Activated T-cell treated with anti-CD3 and anti-CD28 coated beads for 4 hours (primary cell): ENCODE data around the gene FGD2.
"Not testable (repeated sequence)": the region's sequence is repeated elsewhere in the genome, so short reads cannot be mapped to it uniquely, and the experiment has no call there.

Source experiments
- DNase-seq: peaks from one replicate; pipeline ENCODE4 v3.0.0-alpha.2; 2020

The FGD2 gene

DNA sequence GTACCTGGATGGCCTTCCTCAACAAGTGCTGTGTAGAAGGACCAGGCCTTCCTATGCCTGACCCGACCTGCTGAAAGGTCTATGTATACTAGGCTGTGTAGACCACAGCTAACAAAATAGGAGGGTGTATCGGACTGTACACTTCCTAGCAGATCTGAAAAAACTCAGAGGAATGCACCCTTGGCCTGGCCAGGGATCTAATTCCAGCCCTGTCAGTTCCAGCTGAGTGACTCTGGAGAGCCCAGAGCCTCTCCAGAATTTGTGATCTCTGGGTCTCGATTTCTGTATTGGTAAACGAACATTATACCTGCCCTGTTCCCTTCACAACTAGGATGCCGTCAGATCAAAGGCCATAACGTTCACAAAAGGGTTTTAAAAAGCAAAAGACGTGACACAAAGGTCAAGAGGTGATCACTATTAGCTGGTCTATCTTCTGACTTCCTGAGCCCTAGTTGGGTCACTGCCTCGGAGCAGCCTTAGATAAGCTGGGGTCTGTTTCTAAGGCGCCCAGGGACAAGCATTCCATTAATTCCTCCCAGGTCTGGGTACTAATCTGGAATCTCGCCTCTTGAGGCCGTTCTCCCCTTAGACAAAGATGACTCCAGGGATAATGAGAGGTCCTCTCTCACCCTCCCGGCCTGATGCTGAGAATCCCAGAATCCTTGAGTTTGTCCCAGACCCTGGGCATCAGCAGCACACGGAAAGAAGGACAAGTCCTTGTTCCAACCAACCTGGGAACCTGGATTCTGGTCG lies 33.4 kb upstream of the FGD2 start:
- no peak for DNase-seq

DNA sequence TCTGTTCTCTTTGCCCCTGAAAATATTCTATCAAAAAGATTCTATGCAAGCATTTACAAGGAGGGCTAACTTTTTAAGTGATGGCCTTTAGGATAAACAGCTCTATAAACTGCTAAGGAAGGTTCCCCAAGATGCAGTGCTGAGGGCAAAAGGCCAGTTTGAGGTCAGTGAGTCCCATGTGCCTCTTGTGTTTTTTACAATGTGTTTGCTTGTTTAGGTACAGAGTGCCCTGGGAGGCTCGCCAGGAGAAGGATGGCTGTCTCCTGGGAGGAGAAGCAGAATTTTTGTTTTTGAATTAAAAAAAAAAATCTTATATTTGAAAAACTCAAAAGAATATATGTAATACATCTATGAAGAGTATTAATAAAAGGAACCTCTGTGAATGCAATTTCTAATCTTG lies 32.3 kb upstream of the FGD2 start:
- DNase-seq: no peak

DNA sequence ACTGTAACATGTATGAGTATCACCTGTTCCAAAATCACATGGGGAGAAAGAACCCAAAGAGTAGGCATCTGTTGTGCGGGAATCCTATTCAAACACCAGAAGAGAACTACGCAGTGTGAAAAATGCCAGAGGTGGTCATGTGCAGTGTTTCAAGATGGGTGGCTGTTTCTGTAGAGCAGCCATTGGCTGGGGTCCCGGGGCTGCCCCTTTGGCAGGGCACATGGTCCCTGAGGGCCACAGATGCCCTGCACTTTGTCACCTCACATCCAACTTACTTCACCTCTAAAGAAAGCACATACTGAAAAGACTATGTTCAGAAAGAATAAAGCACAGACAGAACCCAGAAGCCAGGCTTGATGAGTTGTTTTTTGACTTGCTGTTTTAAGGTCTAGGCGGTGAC lies 31.8 kb upstream of the FGD2 start:
- no peak for DNase-seq

DNA sequence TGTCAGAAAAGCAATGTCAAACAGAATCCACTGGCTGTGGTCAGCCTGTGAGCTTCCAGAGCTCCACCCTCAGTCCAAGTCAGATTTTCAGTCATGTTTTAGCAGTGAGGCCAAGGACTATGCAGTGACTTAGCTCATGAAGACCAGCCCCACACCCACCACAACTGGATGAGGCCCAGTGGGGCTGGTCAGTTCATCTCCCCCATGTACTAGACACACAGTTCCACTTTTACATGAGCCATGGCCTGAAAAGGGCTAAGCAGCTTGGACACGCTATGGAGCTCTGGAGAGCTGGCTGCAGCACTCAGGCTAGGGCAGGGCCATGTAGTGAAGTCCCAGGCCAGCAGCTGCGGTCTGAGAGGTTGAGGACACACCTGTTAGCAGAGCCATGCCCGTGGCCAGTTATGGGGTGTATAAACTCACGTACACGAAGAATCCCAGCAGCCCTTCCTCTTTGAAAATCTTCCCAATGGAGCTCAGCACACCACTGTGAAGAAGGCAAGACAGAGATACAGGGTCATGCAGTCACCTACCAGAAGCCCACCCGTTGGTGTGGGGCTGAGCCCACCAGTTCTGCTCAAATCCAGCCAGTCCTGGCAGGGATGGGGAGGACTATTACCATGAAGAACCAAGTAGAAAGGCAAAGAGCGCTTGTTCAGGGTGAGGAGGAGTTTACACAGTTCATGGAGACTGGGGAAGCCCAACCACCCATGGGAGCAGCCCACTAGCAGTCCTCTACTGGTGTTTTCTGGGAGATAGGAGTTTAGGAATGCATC lies 30.0 kb upstream of the FGD2 start:
- DNase-seq: no peak

DNA sequence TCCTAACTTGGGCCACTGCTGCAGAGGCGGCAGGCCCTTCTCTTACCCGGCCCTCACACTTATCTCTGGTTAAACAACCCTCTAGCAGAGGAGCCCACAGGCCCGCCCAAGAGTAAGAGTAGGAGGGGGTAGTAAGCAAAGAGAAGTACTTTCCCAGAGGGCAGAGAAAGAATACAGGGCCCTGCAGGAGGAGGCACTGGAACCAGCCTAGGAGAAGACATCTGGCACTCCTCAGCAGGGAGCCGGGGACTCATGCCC lies 29.5 kb upstream of the FGD2 start:
- DNase-seq: no peak

DNA sequence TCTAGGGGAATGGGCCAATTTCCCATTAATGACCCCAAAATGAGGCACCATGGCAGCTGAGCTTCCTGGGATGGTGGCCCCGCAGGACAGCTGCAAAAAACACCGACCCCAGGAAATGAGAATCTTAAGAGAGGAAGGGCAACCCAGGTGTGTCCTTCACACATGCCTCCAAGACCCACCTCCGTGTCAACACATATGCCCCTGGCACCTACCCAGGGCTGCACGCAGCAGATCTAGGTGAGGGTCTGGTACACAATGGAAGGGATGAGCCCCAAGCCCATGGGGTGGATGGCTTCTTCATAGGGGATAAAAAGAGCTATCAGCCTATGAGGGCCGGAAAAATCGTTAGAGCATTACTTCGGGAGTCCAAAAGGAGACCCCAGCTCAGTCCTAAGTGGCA lies 28.9 kb upstream of the FGD2 start:
- DNase-seq: no peak

DNA sequence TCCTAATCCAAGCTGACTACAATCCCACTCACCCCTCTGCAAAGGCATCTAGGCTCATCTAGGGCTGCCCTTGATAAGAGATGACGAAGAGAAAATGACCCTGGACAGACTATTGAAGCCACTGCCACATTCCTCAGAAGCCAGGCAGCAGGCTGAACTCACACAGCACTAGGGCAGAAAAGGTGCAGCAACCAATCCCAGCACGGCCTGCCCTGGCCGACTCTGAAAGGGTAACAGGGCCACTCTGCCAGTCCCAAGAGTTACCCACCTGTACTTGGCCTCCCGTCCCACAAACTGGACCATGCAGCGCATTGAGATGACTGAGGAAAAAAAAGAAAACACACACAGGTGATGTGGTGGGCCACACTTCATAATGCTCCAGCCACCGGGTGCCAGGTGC lies 28.5 kb upstream of the FGD2 start:
- DNase-seq: no peak

DNA sequence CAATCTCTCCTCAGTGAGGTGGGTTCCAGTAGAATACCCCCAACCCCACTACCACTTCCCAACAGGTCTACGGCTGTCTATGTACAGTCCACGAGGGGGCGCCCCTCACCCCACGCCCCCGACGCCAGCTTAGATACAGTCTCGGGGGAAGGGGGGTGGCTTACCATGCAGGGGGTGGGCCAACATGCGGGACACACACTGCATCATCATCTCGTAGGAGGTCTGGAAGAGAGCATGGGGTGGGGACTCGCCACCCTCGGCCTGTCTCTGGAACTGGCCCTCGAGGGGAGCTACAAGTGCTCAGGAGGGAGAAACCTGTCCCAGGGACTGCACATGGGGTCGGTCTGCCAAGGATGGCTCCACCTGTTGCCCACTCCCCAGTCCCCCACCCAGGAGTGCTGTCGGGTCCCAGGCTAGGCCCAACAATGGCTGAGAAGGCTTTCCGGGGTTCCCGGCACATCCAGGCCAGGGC lies 27.9 kb upstream of the FGD2 start:
- DNase-seq: no peak

DNA sequence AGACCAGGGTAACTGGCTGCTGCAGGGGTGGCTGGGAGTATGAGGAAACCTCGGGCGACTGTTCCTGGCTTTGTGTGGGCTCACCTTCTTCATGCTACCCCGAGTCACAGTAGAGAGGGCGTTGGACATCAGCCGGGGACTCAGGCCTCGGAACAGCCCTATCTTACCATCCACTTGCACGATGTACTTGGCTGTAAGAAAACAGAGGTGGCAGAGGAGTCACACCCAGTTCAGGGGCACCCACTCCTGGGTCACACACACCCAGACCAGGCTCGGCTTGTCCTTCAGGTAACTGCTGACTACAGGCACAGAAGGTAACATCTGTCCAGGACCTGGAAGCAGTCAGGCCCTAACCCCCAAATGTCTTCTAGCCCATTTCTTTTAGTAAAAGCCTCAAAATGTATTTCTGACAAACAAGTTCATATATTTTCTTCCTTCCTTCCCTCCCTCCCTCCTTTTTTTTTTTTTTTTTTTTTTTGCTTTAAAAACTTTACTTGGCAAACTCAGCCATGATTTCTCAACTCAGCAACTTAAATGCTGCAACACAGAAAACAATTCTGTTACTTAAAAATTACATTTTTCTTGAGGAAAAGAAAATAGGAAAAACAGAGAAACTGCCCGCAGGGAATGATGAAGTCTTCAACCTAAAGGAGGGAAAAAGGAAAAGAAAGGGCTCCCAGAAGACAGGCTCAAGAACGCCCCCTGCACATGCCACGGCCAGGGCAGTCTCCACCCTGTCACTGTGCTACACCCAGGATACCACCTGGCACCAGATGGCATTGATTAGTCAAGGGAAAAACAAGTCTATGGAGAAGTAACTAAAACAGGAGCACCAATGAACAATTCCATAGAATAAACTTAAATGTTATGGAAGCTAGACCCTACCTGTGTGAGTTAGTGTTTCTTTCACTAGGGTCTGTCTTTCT lies 26.8 kb upstream of the FGD2 start:
- DNase-seq: no peak

DNA sequence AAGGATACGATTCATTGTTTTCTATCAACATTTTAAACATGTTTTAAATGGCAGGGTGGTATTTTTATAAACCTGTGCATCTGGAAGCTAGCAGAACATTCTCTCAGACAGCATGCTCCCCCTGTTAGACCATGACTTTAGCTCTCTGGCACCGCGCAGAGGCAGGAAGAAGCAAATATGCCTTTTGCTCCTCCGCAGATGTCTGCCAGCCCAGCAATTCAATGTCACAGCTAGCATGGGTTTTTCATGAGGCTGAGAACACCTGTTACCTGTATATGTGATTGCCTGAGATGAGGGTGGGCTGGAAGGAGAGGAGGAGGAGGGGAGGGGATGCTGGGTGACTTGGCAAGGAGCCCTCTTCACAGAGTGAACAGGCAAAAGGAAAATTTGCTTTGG lies 26.1 kb upstream of the FGD2 start:
- no peak for DNase-seq

DNA sequence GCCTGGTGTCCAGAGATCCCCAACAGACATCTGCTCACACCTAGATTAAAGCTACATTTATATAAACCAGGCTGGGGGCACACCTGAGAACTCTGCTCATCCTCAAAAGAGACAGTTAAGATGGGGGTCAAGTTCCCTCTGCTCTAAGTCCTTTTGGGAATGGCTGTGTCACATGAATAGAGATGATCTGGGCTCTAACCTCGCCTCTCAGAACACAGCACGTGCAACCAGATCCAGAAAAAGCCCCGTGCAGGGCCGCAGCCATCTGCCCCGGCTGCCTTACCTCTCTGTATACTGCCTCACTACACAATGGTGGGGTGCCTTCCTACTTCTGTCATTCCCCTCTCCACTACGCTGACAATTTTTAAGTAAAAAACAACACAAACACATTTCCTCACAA lies 25.3 kb upstream of the FGD2 start:
- DNase-seq: no peak

DNA sequence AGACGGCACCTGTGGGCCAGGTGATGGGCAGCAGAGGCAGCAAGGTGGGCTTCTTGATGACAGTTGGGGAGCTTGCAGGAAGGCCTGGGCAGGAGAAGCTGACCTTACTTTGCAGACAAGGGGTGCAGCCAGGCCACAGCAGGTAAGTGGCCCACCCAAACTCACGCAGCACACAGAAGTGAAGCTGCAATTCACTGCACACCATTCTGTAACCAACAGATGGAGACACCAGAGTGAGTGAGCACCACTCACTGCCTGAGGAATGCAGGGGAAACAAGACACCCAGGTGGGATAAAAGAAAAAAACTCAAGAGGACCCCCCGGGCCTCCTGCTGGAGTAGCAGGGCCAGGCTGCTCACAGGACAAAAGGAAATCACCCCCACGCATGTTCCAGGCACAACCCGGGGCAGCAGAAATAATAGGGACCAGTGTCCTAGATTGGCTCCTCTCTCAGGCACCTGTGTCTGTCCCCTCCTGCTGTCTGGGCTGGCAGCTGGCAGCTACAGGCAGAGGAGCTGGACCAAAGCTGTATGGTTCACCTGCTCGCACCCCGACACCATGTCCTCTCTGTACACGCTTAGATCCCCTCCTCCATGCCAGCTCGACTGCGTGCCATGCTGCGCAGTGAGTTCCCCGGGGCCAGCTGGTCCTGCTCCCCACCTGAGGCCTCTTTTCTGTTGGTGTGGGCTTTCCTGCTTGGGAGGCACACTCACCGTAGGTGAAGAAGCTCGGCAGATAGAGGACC lies 24.4 kb upstream of the FGD2 start:
- no peak for DNase-seq

DNA sequence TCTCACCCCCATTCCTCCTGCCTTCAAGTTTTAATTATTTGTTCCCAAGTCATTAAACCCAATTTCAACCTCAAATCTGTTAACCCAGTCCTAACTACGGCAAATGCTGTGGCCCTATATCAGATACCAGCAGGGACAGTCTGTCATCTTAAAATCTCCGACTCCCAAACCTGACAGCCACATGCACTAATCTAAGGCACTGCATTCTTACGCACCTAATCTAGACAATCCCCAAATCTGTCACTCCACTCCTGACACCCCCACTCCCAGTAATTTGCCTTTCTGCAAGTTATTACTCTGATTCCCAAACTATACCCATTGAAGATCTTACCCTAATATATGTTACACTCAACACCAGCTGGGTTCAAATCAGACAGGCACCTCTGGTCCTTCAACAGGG lies 21.9 kb upstream of the FGD2 start:
- no peak for DNase-seq

DNA sequence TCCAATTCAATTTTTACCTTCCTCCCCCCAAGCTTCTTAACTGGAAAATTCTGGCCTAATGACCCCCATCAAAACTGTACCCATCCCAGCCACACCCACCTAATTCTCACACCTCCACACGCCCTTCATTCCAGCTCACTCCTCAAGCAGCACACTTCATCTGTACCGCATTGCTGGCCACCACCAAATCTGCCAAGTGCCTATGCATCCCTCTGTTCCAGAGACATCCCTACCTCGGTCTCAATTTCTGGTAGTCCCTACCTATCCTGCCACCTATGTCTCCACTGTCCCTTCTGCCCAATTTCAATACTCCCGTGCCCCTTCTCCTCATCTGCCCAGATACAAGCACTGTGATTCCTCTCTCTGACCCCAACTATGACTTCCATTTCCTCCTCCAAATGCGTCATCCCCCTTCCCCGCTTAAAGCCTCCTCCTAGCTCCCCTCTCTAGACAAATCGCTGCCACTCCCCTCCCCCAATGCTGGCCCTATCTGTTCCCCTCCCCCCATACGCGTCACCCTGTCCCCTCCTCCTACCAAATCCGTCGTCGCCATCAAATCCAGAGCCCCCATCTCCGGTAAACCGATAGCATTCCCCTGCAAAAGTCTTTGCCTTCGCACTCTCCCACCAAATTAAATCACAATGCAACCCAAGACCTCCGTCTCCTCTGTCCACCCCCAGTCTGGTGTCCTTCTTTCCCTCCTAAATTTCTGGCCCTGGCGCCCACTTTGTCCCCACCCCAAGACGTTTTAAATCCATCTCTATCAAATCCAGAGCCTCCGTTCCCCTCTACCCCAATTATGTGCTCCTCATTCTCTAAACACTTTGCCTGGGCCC lies 20.7 kb upstream of the FGD2 start:
- DNase-seq: peak; percentile 34

DNA sequence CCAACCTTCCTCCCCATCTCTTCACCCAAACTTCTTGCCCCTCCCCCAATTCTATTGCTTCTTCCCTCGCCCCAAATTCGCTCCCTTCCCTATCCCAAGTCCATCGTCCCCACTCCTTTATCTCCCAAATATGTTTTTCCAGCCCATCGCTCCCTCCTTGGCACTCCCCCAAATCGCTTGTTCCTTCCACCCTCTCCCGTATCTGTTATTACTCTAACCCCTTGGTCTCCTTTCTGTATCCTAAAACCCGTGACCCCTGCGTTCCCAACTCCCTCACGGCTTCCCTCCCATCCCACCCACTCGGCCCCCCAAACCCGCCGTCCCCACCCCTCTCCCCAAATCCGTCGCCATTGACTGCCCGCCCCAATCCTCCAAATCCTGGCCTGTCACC lies 20.0 kb upstream of the FGD2 start:
- no peak for DNase-seq

DNA sequence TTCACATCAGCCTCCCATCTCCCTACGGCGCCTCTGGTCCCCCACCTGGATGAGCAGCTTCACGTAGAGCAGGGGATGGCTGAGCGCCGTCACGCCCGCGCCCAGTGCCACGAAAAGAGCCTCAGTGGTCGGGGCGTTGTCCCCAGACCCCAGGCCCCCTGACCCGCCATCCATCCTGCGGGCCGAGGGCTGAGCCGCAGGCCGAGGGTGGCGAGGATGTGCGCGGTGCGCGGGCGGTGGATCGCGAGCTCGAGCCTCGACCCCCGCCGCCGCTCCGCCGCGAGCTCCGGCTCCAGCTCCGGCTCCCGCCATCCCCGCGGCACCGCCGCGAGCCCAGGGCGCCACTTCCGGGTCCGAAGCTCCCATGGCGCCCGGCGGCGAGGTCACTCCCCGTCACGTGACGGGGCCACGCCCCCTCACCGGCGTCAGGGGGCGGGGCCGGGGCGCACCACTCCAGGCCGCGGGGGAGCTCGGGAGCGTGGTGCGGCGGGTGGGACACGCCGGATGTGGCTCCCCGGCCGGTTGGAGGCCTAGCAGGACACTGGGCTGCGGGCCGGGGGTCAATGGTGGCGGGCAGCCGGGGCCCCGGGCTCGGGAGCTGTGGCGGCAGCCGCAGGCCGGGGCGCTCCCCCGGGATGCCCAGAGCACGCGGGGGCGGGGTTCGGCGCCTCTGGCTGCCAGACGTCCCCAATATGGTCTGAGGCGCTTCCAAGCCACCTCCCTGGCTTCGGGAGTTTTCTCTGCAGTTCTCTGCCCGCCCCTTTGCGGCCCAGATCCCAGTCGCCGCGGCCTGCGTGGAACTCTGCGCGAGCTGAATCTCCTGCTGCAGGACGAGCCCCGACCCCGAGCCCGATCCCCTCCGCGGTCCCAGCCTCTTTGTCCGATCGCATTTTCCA lies 19.4 kb upstream of the FGD2 start, which contains the start of gene MTCH1:
MTCH1 (minus strand) TSS at position 389 of the 896 bp plus-strand sequence; CDS start at position 366, 23 bp downstream.
- DNase-seq: peak; percentile 79

DNA sequence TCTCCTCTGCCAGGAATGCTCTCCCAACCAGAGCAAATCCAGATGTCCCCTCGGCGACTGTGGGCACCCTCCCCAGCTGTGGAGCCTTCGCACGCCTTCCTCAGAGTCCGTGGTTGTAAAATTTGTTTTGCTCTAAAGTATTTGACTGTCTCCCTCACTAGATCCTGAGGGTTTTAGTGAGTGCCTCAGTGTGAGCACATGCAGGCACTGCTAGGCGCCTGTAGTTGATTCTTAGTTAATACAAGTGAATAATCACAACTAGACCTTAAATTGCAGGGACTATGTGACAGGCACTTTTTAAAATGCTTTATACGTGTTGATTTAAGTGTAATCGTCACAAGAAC lies 18.8 kb upstream of the FGD2 start:
- DNase-seq: no peak

DNA sequence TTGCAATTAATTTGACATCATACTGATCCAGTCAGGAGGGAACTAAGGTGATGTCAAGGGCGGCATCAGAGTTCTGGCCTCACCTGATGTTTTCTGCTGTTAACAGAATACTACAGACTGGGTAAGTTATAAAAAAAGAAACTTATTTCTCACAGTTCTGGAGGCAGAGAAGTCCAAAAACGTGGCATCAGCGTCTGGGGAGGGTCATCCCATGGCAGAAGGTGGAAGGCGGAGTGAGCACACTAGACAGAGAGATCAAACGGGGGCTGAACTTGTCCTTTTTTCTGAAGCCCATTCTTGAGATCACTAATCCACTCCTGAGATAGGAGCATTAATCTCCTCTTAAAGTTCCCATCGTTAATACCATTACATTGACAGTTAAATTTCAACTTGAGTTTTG lies 16.2 kb upstream of the FGD2 start:
- no peak for DNase-seq

DNA sequence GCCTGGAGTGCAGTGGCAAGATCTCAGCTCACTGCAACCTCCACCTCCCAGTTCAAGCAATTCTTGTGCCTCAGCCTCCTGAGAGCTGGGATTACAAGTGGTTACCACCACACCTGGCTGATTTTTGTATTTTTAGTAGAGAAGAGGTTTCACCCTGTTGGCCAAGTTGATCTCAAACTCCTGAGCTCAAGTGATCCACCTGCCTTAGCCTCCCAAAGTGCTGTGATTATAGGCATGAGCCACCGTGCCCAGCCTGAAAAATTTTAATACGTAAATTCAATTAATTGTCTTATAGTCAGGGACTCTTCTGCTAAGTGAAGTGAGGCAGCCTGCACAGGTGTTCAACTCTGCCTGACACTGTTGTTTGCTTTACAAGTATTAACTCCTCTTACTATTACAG lies 15.1 kb upstream of the FGD2 start:
- not testable (repeated sequence) for DNase-seq

DNA sequence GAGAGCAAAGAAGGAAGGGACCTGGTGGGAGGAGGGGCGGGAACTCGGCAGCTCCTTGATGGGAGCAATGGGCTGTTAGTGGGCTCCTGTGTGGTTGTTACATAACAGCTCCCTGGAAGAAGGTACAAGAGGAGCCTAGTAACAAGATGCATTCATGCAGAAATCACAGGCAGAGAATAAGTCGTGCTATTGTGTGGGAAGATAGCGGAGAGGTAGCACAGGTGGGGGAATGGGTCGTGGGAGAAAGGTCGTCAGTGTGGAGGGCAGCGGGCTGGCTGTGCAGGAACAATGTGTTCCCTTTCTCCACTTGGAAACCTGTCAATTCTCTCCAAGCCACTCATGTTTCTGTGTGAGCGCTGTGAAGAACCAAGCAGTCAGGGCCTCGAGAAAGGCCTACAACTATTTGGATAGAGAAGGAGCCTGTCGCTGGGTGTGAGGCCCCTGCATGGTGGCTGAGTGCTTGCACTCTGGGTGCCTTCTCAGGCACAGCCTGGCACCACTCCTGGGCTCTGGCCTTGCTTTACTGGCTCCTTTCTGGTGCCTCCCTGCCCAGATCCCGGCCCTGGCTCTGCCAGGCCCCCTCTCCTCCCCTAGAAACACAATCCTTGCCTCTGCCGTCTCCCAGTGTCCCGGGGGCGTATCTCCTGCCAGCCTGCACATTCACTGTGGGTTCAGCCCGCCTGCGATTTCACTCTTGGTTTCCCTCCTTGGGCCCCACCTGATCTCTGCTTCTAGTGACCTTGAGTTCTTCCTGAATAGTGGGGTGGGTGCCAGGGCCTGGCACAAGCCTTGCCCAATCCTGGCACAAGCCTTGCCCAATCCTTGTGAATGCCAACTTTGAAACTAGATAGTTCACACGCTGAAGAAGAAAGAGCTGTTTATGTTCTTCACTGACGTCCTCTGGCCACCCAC lies 7.4 kb upstream of the FGD2 start:
- DNase-seq: no peak
